C4-2B (cell line): ENCODE measurements around the gene EBPL.

Source experiments
- ZFX ChIP-seq: fragments of 450-650 bp; IDR thresholded peaks from 2 replicates; pipeline ENCODE4 v1.6.1; 2017
- TF ChIP-seq, protein P1 (sequence below): fragments of 450-650 bp; conservative IDR thresholded peaks from 2 replicates; pipeline ENCODE4 v1.5.1; 2017; ENCODE audit warnings: mild to moderate bottlenecking

DNA sequence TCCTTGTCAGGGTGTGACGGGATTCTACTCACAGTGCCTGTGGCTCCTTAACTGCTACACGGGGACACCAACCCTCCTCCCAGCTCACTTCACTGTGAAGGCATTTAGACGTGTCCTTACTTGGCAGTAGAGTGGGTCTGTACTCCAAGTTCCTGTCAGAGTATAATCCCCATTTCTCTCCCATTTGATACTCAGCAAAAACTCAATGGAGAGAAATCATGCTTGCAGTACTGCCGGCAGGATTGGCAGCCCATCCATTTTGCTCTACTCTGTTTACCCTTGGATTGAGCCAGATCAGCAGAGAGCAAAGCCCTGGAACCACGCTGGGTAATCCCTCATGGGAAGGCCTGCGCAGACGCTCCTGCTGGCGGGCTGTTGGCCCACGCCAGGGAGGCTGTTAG, 34.0 kb downstream of the EBPL start:
- TF ChIP-seq, protein P1, sequence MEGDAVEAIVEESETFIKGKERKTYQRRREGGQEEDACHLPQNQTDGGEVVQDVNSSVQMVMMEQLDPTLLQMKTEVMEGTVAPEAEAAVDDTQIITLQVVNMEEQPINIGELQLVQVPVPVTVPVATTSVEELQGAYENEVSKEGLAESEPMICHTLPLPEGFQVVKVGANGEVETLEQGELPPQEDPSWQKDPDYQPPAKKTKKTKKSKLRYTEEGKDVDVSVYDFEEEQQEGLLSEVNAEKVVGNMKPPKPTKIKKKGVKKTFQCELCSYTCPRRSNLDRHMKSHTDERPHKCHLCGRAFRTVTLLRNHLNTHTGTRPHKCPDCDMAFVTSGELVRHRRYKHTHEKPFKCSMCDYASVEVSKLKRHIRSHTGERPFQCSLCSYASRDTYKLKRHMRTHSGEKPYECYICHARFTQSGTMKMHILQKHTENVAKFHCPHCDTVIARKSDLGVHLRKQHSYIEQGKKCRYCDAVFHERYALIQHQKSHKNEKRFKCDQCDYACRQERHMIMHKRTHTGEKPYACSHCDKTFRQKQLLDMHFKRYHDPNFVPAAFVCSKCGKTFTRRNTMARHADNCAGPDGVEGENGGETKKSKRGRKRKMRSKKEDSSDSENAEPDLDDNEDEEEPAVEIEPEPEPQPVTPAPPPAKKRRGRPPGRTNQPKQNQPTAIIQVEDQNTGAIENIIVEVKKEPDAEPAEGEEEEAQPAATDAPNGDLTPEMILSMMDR, result no peak
- TF ChIP-seq ZFX, result no peak
